A549 (cell line): ENCODE results near the gene TRIM65. TPM values are rescaled to one million over a fixed set of nuclear protein-coding genes. Genes with fewer than 3 reads are reported as not detected.

Experiments used
- ATAC-seq, 2 experiments: fragments of 200-7000 bp in 1 of 2; fragments of >200 bp in 1 of 2; cut with Nextera tagmentation in 1 of 2; cut with Tn5 transposase in 1 of 2; 3 replicates each; pipeline versions ENCODE4 v1.8.0 to v1.9.1; 2018 to 2020; ENCODE audit warnings: mild to moderate bottlenecking in 1 of 2, moderate library complexity in 1 of 2
- CTCF ChIA-PET: fragments of 300-600 bp; sonication (Branson Sonifier 250); formaldehyde crosslinking; extraction: SDS; loops from one replicate; lab custom pipeline; 2021; ENCODE audit warnings: antibody characterized with exemption, inconsistent platforms; lab: Yijun Ruan, JAX
- POLR2A ChIA-PET: fragments of 350-600 bp; formaldehyde crosslinking; extraction: SDS; loops from one replicate; lab custom pipeline; 2021; ENCODE audit warnings: antibody characterized with exemption, inconsistent platforms; lab: Yijun Ruan, JAX
- DNase-seq, 2 experiments: peaks; one replicate each; pipeline versions ENCODE4 v3.0.0 to v3.0.0-alpha.2; 2011 to 2016; ENCODE audit warnings: low read depth in 1 of 2, low spot score in 1 of 2
- FAIRE-seq: peaks from 2 replicates; lab custom pipeline; 2011; peaks lifted over from hg19 to GRCh38; lab: Jason Lieb, UNC
- H3K27ac ChIP-seq, 2 experiments: fragments of >200 bp; sonication (Bioruptor Twin); formaldehyde crosslinking; 3 replicates each; pipeline ENCODE4 v1.5.1; 2016 to 2017
- H3K4me1 ChIP-seq: fragments of >200 bp; sonication (Bioruptor Twin); formaldehyde crosslinking; 3 replicates; pipeline ENCODE4 v1.6.1; 2016
- H3K4me2 ChIP-seq: fragments of >200 bp; sonication (Bioruptor Twin); formaldehyde crosslinking; 3 replicates; pipeline ENCODE4 v1.6.1; 2016
- H3K4me3 ChIP-seq: fragments of >200 bp; sonication (Bioruptor Twin); formaldehyde crosslinking; 3 replicates; pipeline ENCODE4 v1.5.1; 2016
- H3K9me3 ChIP-seq: fragments of >200 bp; sonication (Bioruptor Twin); formaldehyde crosslinking; 3 replicates; pipeline ENCODE4 v1.6.1; 2016
- CBX2 ChIP-seq: fragments of 200-600 bp; sonication (generic); IDR thresholded peaks from 2 replicates; pipeline ENCODE4 v1.6.1; 2016; ENCODE audit warnings: low read depth, mild to moderate bottlenecking, borderline replicate concordance
- CEBPB ChIP-seq, 2 experiments: fragments of >200 bp in 1 of 2; sonication (Bioruptor Twin) in 1 of 2; formaldehyde crosslinking in 1 of 2; IDR thresholded peaks; 2 replicates each; pipeline ENCODE4 v1.6.1; 2012 to 2016
- CHD4 ChIP-seq: fragments of 200-600 bp; sonication (generic); IDR thresholded peaks from 2 replicates; pipeline ENCODE4 v1.6.1; 2016; ENCODE audit warnings: antibody characterized with exemption, mild to moderate bottlenecking, borderline replicate concordance
- ESRRA ChIP-seq: fragments of 150-350 bp; IDR thresholded peaks from 2 replicates; pipeline ENCODE4 v1.6.1; 2014; ENCODE audit warnings: mild to moderate bottlenecking, low read length, borderline replicate concordance
- FOXS1 ChIP-seq: fragments of 250-450 bp; sonication (Bioruptor Pico); IDR thresholded peaks from 2 replicates; pipeline ENCODE4 v1.5.0; 2020; ENCODE audit warnings: mild to moderate bottlenecking, moderate library complexity
- GATA3 ChIP-seq: IDR thresholded peaks from 2 replicates; pipeline ENCODE4 v1.6.1; 2012; ENCODE audit warnings: borderline replicate concordance
- HDAC2 ChIP-seq: fragments of 200-600 bp; sonication (generic); IDR thresholded peaks from 2 replicates; pipeline ENCODE4 v1.6.1; 2016
- KDM1A ChIP-seq: fragments of 200-600 bp; sonication (generic); IDR thresholded peaks from 2 replicates; pipeline ENCODE4 v1.6.1; 2016; ENCODE audit warnings: low read depth, mild to moderate bottlenecking
- MAZ ChIP-seq: fragments of 150-350 bp; IDR thresholded peaks from 2 replicates; pipeline ENCODE4 v1.6.1; 2014; ENCODE audit warnings: antibody characterized with exemption, low read depth, low read length, borderline replicate concordance
- MYC ChIP-seq: IDR thresholded peaks from 2 replicates; pipeline ENCODE4 v1.6.1; 2012; ENCODE audit warnings: mild to moderate bottlenecking, inconsistent platforms, low read length, improper control_type of control experiment, borderline replicate concordance
- NPAS2 ChIP-seq: fragments of 250-450 bp; sonication (Bioruptor Pico); IDR thresholded peaks from 2 replicates; pipeline ENCODE4 v1.8.0; 2022; ENCODE audit warnings: mild to moderate bottlenecking, moderate library complexity, borderline replicate concordance
- NR3C1 ChIP-seq: fragments of >200 bp; sonication (Bioruptor Twin); formaldehyde crosslinking; IDR thresholded peaks from 3 replicates; pipeline ENCODE4 v1.6.1; 2017
- POLR2AphosphoS2 ChIP-seq: conservative IDR thresholded peaks from 2 replicates; pipeline ENCODE4 v1.6.1; 2012; ENCODE audit warnings: low read length, improper control_type of control experiment, inconsistent platforms
- SMC3 ChIP-seq: fragments of >200 bp; sonication (Bioruptor Twin); formaldehyde crosslinking; IDR thresholded peaks from 3 replicates; pipeline ENCODE4 v1.6.1; 2018; ENCODE audit warnings: inconsistent platforms
- TP53 ChIP-seq: fragments of 250-450 bp; sonication (Bioruptor Pico); IDR thresholded peaks from 2 replicates; pipeline ENCODE4 v1.5.0; 2021; ENCODE audit warnings: mild to moderate bottlenecking, moderate library complexity
- ZC3H11A ChIP-seq: fragments of 450-650 bp; IDR thresholded peaks from 2 replicates; pipeline ENCODE4 v1.6.1; 2014; ENCODE audit warnings: antibody characterized with exemption, mild to moderate bottlenecking
- ZNF302 ChIP-seq: fragments of 250-450 bp; sonication (Bioruptor Pico); IDR thresholded peaks from 2 replicates; pipeline ENCODE4 v1.9.0; 2021; ENCODE audit warnings: inconsistent platforms, mild to moderate bottlenecking, moderate library complexity
- ZSCAN20 ChIP-seq: fragments of 250-450 bp; sonication (Bioruptor Pico); IDR thresholded peaks from 2 replicates; pipeline ENCODE4 v1.8.0; 2022; ENCODE audit warnings: mild to moderate bottlenecking, moderate library complexity
- WGBS: methylation state at CpG from one replicate; pipeline ENCODE4 v1.1.6; 2017; ENCODE audit errors: missing lambda C conversion rate; 5-methylcytosine and 5-hydroxymethylcytosine counted together
- polyA plus RNA-seq, 4 experiments: library from polyadenylated mRNA; depleted of rRNA in 3 of 4; stranded (reverse); fragments of >200 nt; fragmentation: RNase III in 1 of 4; extraction: RNeasy Plus Mini Kit Qiagen cat#74134 plus additional on column Dnase treatment in 1 of 4; gene quantifications; 2 replicates in 3 of 4; 3 replicates in 1 of 4; pipeline ENCODE4 v1.2.3, GENCODE V29; 2011 to 2017
- TF ChIP-seq, protein P1 (sequence below): fragments of 200-600 bp; sonication (generic); IDR thresholded peaks from 2 replicates; pipeline ENCODE4 v1.6.1; 2016; ENCODE audit warnings: antibody characterized with exemption, mild to moderate bottlenecking, moderate library complexity
- TF ChIP-seq, protein P2 (sequence below): IDR thresholded peaks from 2 replicates; pipeline ENCODE4 v1.6.1; 2012; ENCODE audit warnings: low read depth, borderline replicate concordance
- TF ChIP-seq, protein P3 (sequence below): fragments of >200 bp; sonication (Bioruptor Twin); formaldehyde crosslinking; IDR thresholded peaks from 2 replicates; pipeline ENCODE4 v1.6.1; 2016
- TF ChIP-seq, protein P4 (sequence below): fragments of 150-350 bp; IDR thresholded peaks from 2 replicates; pipeline ENCODE4 v1.6.1; 2014; ENCODE audit warnings: low read depth, mild to moderate bottlenecking, low read length
- TF ChIP-seq, protein P5 (sequence below): fragments of >200 bp; sonication (Bioruptor Twin); formaldehyde crosslinking; IDR thresholded peaks from 3 replicates; pipeline ENCODE4 v1.6.1; 2016

TRIM65 gene
- polyA plus RNA-seq, 2 of the 4 experiments (the other 2 are of a cell fraction): 13.5 to 30.2 TPM

DNA sequence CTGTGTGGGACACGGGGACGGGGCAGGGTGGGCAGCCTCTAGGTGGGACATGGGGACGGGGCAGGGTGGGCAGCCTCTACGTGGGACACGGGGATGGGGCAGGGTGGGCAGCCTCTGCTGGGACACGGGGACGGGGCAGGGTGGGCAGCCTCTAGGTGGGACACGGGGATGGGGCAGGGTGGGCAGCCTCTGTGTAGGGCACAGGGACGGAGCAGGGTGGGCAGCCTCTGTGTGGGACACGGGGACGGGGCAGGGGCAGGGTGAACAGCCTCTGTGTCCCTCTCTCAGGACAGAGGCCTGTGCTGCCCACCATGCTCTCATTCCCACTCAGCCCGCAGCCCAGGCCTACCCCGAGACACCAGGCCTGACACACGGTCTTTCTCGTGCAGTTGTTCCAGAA is 24.8 kb upstream of the TRIM65 start:
- H3K4me2 ChIP-seq: no peak overlapping the region
- TF ChIP-seq NPAS2 (CRISPR knock-in tag) (no peak), HDAC2 (no peak), TP53 (CRISPR knock-in tag) (no peak), CHD4 (no peak), NR3C1 (no peak)
- TF ChIP-seq, protein P1, sequence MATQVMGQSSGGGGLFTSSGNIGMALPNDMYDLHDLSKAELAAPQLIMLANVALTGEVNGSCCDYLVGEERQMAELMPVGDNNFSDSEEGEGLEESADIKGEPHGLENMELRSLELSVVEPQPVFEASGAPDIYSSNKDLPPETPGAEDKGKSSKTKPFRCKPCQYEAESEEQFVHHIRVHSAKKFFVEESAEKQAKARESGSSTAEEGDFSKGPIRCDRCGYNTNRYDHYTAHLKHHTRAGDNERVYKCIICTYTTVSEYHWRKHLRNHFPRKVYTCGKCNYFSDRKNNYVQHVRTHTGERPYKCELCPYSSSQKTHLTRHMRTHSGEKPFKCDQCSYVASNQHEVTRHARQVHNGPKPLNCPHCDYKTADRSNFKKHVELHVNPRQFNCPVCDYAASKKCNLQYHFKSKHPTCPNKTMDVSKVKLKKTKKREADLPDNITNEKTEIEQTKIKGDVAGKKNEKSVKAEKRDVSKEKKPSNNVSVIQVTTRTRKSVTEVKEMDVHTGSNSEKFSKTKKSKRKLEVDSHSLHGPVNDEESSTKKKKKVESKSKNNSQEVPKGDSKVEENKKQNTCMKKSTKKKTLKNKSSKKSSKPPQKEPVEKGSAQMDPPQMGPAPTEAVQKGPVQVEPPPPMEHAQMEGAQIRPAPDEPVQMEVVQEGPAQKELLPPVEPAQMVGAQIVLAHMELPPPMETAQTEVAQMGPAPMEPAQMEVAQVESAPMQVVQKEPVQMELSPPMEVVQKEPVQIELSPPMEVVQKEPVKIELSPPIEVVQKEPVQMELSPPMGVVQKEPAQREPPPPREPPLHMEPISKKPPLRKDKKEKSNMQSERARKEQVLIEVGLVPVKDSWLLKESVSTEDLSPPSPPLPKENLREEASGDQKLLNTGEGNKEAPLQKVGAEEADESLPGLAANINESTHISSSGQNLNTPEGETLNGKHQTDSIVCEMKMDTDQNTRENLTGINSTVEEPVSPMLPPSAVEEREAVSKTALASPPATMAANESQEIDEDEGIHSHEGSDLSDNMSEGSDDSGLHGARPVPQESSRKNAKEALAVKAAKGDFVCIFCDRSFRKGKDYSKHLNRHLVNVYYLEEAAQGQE: no peak
- TF ChIP-seq, protein P2, sequence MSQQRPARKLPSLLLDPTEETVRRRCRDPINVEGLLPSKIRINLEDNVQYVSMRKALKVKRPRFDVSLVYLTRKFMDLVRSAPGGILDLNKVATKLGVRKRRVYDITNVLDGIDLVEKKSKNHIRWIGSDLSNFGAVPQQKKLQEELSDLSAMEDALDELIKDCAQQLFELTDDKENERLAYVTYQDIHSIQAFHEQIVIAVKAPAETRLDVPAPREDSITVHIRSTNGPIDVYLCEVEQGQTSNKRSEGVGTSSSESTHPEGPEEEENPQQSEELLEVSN: no peak
- TF ChIP-seq, protein P3, sequence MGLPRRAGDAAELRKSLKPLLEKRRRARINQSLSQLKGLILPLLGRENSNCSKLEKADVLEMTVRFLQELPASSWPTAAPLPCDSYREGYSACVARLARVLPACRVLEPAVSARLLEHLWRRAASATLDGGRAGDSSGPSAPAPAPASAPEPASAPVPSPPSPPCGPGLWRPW: no peak
- TF ChIP-seq, protein P4, sequence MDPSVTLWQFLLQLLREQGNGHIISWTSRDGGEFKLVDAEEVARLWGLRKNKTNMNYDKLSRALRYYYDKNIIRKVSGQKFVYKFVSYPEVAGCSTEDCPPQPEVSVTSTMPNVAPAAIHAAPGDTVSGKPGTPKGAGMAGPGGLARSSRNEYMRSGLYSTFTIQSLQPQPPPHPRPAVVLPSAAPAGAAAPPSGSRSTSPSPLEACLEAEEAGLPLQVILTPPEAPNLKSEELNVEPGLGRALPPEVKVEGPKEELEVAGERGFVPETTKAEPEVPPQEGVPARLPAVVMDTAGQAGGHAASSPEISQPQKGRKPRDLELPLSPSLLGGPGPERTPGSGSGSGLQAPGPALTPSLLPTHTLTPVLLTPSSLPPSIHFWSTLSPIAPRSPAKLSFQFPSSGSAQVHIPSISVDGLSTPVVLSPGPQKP: no peak
- TF ChIP-seq, all 56 proteins: peak for 0
- DNase-seq (no peak), FAIRE-seq (no peak), ATAC-seq (no peak)
- no peak overlapping the region for H3K27ac ChIP-seq
- no peak overlapping the region for H3K4me3 ChIP-seq
- WGBS: 94% methylated on average over 8 of the region's 15 CpGs
- no peaks in the 10 kb centered on the region for H3K4me1 ChIP-seq
- CTCF ChIA-PET: interaction anchor here (0.6 to 4.7 kb wide), 9 partner anchors 8 to 448 kb away, joined by 3 to 17 read pairs (median 5); partner anchors contain the start of gene MRPL38
- POLR2A ChIA-PET: interaction anchor here (0.6 kb wide), 1 partner anchor 142 kb away, joined by 3 read pairs; no protein-coding TSS in a partner anchor
- no peaks in the 10 kb centered on the region for H3K9me3 ChIP-seq

DNA sequence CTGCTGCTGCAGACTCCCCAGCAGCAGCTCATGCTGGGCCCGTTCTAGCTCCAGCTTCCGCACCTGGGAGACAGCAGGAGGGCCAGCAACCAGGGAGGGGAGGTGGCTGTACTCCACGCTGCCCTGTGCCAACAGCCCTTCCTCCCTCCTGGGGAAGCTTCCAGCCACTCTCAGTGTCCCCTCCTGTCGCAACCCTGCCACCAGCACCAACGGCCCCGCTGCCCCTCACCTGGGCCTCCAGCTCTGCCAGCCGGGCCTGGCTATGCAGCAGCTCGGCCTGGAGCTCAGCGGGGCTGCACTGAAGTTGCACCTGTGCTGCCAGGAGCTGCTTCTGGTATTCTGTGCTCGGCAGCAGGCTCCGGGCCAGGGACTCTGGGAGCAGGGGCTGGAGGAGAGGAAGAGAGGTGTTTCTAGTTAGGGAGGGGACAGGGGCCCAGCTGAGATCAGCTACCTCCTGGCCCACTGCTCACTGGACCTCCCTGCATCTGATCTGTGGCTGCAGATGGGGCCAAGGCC is 23.4 kb upstream of the TRIM65 start:
- no peak overlapping the region for H3K27ac ChIP-seq
- no peak for FAIRE-seq
- ATAC-seq: peak in 1 of 2 experiments; percentile 14; a peak in 1 of 6 replicates
- H3K9me3 ChIP-seq: no peaks in the 10 kb centered on the region
- WGBS: 77% methylated on average over 4 of the region's 11 CpGs
- ChIA-PET POLR2A (interaction anchor here (0.9 kb wide), 1 partner anchor 21 kb away, joined by 4 read pairs; the partner anchor contains the start of gene FBF1), CTCF (interaction anchor here (1.1 to 20.0 kb wide), 8 partner anchors 10 to 359 kb away, joined by 4 to 372 read pairs (median 6); partner anchors contain the start of genes CDK3, MRPL38 and TRIM47)
- no peak overlapping the region for H3K4me2 ChIP-seq
- no peak overlapping the region for H3K4me3 ChIP-seq
- no peaks in the 10 kb centered on the region for H3K4me1 ChIP-seq
- TF ChIP-seq MAZ: no peak
- no peak for TF ChIP-seq ZSCAN20 (CRISPR knock-in tag)
- TF ChIP-seq GATA3: no peak
- TF ChIP-seq CEBPB (IDR thresholded peaks at IDR 0.05): no peak
- TF ChIP-seq POLR2AphosphoS2: no peak
- no peak for TF ChIP-seq SMC3
- TF ChIP-seq, protein P5, sequence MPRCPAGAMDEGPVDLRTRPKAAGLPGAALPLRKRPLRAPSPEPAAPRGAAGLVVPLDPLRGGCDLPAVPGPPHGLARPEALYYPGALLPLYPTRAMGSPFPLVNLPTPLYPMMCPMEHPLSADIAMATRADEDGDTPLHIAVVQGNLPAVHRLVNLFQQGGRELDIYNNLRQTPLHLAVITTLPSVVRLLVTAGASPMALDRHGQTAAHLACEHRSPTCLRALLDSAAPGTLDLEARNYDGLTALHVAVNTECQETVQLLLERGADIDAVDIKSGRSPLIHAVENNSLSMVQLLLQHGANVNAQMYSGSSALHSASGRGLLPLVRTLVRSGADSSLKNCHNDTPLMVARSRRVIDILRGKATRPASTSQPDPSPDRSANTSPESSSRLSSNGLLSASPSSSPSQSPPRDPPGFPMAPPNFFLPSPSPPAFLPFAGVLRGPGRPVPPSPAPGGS: no peak
- no peak for TF ChIP-seq ZC3H11A
- TF ChIP-seq, protein P3: no peak
- no peak for TF ChIP-seq ZNF302 (CRISPR knock-in tag)
- no peak for TF ChIP-seq ESRRA
- no peak for TF ChIP-seq CBX2
- TF ChIP-seq KDM1A: no peak
- no peak for TF ChIP-seq FOXS1 (CRISPR knock-in tag)
- no peak for TF ChIP-seq MYC
- no peak for DNase-seq
